GM18499 (cell line): ENCODE measurements around the gene BHLHE40.
A peak's percentile ranks its signal among the peaks of the same experiment; 100 is the strongest.
"Not testable (repeated sequence)": the region's sequence is repeated elsewhere in the genome, so short reads cannot be mapped to it uniquely, and the experiment has no call there.

Experiments used
- ATAC-seq: cut with Tn5 transposase; IDR thresholded peaks from one replicate; pipeline ENCODE4 v1.9.1; 2021; ENCODE audit warnings: moderate number of reproducible peaks; ENCODE audit not compliant: insufficient read depth, unreplicated experiment

Gene BHLHE40

DNA sequence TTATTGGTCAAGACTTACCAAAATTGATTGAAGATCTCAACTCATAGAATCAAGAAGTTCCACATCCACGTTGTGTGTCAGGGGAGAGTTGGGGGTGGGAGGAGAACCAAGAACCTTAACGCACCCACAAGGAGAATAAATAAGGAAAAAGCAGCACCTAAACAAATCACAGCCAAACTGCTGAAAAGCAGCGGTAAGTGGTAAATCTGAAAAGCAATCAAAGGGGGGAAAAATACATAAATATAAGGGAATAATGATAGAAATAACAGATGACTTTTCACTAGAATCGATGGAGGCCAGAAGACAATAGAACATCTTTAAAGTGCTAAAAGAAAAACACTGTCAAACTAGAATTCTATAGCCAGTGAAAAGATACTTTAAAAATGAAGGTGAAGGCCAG lies 20.1 kb upstream of the BHLHE40 start:
- no peak for ATAC-seq

DNA sequence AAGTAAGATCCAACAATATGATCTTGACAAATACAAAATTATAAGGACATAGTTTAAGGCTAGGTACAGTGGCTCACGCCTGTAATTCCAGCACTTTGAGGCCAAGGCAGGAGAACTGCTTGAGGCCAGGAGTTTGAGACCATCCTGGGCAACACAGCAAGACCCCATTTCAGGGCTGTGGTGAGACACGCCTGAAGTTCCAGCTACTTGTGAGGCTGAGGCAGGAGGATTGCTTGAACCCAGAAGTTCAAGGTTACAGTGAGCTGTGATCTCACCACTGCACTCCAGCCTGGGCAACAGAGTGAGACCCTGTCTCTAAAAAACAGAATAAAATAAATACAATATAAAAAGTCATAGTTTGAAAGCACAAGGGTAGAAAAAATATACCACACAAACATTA lies 17.4 kb upstream of the BHLHE40 start:
- ATAC-seq: not testable (repeated sequence)

DNA sequence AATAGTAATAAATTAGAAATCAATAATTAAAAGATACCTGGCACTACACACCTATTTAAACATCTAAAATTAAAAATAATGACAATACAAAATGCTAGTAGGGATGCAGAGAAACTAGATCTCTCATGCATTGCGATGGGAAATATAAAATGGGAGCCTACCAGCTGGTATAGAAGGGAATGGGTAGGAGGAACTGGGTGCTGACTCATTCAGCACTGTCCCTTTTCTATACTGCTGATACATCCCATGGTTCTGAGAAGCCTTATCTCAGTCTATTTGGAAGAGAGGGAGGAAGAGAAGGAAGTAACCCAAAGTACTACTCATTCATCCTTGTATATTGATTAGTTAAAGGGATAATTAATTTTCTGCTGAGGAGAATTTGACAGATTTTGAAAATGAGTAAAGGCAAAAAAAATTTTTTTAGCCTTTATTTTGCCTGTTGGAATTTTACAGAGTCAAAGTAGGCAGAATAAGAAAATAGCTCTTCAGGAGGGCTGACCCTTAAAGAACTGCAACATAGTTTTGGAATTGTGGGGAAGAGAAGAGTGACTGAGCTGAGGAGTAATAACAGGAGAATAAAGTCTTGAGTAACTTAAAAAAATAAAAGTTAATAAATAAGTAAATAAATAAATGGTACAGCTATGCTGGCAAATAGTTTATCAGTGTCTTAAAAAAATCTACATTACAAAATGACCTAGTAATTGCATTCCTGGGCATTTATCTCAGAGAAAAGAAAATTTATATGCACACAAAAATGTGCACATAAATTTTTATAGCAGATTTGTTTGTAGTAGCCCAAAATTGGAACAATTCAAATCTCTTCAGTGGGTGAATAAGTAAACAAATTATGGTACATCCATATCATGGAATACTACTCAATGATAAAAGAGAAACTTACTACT lies 15.3 kb upstream of the BHLHE40 start:
- no peak for ATAC-seq

DNA sequence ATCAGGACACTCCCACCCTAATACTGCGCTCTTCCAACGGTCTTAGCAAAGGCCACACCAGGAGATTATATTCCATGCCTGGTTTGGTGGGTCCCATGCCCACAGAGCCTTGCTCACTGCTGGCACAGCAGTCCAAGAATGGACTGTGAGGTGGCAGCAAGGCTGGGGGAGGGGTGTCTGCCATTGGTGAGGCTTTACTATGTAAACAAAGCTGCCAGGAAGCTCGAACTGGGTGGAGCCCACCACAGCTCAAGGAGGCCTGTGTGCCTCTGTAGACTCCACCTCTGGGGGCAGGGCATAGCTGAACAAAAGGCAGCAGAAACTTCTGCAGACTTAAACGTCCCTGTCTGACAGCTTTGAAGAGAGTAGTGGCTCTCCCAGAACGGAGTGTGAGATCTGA lies 13.2 kb upstream of the BHLHE40 start:
- ATAC-seq: not testable (repeated sequence)

DNA sequence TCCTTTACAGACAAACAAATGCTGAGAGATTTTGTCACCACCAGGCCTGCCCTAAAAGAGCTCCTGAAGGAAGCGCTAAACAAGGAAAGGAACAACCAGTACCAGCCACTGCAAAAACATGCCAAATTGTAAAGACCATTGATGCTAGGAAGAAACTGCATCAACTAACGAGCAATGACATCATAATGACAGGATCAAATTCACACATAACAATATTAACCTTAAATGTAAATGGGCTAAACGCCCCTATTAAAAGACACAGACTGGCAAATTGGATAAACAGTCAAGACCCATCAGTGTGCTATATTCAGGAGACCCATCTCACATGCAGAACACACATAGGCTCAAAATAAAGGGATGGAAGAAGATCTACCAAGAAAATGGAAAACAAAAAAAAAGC lies 11.6 kb upstream of the BHLHE40 start:
- not testable (repeated sequence) for ATAC-seq

DNA sequence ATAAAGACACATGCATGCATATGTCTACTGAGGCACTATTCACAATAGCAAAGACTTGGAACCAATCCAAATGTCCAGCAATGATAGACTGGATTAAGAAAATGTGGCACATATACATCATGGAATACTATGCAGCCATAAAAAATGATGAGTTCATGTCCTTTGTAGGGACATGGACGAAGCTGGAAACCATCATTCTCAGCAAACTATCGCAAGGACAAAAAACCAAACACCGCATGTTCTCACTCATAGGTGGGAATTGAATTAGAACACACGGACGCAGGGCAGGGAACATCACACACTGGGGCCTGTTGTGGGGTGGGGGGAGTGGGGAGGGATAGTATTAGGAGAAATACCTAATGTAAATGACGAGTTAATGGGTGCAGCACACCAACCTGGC lies 7.8 kb upstream of the BHLHE40 start:
- ATAC-seq: not testable (repeated sequence)

DNA sequence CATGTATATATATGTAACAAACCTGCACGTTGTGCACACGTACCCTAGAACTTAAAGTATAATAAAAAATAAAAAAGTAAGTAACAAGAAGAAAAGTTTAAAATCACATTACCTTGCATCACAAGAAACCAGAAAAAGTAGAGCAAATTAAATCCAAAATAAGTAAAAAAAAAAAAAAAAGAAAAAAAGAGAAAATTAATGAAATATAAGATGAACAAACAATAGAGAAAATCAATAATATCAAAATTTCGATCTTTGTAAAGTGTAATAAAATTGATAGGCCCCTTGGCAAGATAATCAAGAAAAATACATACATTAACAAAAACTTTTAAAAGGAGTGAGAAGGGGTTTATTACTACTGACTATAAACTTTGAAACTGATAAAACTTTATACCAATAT lies 7.4 kb upstream of the BHLHE40 start:
- no peak for ATAC-seq

DNA sequence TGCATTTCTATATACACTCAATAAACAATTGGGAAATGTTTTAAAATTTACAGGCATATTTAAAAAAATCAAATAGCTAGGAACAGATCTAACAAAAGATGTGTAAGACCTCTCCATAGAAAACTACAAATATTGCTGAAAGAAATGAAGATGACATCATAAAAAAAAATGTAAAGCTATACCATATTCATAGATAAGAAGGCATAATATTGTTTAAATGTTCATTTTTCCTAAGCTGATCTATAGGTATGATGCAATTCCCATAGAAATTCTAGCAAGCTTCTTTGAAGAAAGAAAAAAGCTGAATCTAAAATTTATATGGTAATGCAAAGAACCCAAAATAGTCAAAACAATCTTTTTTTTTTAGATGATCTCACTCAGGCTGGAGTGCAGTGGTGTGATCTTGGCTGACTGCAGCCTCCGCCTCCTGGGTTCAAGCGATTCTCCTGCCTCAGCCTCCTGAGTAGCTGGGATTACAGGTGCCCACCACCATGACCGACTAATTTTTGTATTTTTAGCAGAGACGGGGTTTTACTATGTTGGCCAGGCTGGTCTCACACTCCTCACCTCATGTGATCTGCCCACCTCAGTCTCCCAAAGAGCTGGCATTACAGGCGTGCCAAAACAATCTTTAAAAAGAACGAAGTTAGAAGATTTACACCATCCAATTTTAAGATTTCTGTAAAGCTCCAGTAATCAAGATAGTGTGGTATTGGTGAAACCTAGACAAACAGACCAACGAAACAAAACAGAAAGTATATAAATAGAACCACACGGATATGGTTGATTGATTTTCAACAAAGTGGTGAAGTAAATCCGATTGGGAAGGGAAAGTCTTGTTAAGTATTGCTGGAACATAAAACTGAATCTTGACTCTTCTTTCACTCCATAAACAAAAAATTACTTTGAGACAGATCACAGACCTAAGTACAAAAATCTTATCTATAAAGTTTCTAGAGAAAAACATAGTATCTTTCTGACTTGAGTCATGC lies 6.3 kb upstream of the BHLHE40 start:
- peak; percentile 25 for ATAC-seq

DNA sequence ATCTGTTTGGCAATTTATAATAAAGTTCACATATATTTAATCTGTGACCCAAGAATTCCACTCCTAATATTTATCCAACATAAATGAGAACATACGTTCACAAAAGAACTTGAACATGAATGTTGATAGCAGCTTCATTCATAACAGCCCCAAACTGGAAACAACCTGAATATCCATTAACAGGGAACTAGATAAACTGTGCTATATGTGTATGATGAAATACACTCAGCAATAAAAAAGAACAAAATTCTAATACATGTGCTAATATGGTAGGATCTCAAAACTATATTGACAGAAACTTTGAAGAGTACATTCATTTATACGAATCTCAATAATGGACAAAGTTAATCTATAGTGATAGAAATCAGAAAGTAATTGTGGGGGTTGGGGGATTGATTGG lies 5.1 kb upstream of the BHLHE40 start:
- ATAC-seq: no peak

DNA sequence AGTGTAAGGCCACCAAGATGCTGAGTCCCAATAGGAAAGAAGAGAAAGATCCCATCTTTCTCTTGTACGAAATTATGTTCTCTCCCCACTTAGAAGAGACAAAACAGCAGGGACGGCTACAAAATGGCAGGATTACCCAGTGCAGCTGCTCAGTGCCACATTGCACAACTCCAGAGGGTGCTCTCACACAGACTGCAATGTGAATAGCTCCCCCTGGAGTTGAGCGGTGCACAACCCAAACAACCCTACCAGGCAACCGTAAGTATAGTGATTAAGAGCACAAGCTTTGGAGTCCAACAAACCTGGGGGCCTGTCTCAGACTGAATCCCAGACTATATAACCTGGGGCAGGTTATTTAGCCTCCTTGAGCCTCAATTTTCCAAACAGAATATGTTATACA lies 3.1 kb upstream of the BHLHE40 start:
- ATAC-seq: no peak

DNA sequence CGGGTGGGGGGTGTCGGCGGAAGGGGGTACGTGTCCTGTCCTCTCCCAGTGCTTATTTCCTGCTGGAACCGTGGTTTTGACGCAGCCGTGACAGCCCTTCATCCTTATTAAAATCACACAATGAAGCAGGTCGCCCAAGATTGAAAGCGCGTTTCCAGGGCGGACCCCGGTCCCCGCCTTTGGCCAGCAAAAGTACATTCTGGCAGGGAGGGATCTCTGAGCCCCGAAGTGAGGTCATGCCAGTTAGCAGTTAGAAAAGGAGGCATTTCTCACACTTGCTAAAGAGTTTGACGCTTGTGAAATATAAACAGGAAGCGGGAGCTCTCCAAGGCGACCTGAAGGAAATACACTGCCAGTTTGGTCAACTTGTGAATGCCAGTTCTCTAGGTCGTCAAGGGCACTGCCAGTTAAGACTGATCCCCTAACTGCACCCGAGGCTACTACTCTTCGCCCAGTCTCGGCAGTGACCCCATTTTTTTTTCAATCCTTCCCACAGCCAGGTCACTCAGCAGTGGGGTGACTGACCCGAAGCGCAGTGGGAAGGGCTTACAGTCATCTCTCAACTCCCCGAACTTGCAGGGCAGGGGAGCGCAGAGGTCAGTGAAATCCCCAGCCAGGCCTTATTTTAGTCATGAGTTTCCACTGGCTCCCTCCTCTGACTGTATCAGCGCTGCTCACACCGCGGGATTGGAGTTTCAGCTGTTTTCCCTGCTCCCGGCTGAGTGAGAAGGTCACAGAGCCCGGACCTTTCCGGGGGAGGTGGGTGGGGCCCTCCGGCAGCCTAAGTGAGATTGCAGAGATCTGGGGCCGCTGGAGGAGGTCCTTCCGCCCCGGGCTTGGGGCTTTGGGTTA lies 2.0 kb upstream of the BHLHE40 start:
- ATAC-seq: peak; percentile 33

DNA sequence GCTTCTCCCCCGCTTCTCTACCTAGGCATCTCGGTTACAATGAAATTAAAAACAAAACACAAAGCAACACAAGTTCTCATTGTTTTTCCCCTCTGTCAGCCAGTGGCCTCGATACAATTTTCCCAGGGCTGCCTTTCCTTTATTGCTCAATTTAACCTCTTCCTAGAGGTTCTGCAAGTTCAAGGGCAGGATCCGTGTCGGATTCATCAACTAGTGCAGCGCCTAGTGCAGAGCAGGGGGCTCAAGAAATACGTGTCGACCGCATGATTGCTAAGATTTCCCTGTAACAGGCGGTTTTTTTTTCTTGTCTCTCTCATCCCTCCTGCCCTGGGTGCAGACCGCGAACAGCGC lies 1.4 kb upstream of the BHLHE40 start:
- ATAC-seq: no peak

DNA sequence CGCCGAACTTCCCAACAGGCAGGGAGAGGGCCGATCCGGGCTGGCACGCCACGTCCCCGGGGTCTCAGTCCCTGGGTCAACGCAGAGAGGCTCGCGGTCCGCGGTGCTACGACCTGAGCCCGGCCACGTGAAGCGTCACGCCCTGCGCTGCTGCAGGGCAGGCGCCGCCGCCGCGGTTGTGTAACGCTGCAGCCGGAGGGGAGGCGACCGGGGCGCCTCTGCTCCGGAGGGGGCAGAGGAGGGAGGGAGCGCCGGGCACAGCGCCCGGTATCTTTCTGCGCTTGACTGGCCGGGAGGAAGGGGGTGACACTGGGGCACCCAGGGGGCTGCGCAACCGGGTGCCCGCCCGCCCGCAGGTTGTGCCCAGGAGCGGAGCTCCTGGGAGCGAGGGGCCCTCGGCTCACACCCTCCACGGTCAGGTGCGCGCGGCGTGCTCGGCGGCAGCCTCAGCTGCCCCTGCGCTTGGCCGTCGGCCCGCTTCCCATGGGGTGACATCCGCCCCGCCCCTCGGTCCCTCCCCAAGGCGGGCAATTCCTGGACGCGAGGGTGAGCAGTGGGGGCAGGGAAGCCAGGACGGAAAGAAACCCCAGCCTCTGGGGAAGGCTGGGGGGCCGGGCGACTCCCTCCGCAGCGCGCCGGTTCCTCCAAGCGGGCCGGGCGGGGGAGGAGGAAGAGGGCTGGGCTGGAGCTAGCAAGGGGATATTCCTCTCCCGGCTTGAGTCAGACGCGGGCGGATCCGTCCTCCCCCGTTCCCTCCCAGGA lies 852 bp upstream of the BHLHE40 start:
- ATAC-seq: peak; percentile 18

DNA sequence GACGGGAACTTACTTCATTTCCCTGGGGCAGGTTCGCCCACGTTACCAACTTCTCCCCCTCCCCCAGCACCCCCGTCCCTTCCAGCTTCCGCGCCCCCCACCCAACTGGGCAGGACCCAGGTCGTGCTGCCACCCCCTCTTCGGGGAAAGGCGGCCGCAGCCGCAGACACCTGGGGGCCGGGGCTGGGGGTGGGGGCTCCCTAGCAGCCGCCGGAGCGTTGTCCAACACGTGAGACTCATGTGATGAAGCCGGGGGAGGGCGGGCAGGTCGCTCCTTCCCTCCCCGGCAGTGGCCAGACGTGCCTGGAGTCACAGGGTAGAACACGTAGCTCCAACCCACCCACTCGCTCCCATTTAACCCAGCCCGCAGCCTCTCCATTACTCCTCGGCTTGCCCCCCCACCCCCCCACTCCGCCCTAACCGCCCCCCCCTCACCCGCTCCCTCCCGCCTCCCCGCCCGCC lies 240 bp upstream of the BHLHE40 start:
- ATAC-seq: peak; percentile 26

DNA sequence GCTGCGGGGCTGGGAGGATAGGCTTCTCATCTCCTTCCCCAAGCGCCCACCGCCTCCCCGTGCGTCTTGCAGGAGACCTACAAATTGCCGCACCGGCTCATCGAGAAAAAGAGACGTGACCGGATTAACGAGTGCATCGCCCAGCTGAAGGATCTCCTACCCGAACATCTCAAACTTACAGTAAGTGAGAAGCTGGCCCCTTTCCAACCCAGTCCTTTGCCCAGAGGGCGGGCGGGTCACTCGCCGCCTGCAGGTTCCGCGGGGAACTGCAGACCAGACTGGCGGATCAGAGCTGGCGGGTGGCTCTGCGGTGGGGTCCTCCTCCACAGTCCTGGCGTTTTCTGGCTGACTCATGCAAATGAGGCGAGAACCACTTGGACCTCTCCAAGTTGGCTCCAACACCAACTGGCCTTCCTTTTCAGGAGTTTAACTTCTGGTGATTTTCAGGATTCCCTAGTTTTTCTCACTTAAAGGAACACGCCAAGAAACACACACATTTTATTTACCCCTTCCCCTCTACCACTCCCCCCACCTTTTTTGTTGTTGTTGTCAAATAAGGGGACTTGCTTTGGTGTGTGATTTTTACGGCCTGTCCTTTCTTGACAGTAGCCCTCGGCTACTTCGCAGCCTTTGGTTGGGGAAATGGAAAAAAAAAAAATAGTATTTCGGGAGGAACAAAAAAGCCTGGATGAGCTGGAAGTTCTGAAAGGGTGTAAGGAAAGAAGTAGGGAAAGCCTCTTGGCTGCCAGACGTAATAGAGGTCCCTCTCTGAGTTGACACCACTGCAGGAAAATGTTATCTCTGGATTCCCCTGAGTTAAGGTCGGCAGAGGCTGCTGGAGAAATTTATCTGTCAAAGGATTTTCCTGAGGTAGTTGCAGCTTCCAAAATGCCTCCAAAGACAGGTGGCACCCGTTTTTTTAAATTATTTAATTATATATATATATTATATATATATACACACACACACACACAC lies 1.3 kb downstream of the BHLHE40 start:
- no peak for ATAC-seq

DNA sequence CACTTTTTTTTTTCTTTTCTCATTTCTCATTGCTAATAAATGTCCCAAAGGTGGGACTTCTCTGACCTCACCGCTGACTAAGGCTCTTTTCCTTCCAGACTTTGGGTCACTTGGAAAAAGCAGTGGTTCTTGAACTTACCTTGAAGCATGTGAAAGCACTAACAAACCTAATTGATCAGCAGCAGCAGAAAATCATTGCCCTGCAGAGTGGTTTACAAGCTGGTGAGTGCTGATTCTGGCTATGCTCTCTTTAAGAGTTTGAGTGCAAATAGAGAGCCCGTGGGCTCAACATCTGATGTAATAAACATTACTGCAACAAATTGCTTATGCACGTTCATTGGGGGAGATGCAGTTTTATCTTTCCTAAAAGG lies 2.0 kb downstream of the BHLHE40 start:
- ATAC-seq: no peak

DNA sequence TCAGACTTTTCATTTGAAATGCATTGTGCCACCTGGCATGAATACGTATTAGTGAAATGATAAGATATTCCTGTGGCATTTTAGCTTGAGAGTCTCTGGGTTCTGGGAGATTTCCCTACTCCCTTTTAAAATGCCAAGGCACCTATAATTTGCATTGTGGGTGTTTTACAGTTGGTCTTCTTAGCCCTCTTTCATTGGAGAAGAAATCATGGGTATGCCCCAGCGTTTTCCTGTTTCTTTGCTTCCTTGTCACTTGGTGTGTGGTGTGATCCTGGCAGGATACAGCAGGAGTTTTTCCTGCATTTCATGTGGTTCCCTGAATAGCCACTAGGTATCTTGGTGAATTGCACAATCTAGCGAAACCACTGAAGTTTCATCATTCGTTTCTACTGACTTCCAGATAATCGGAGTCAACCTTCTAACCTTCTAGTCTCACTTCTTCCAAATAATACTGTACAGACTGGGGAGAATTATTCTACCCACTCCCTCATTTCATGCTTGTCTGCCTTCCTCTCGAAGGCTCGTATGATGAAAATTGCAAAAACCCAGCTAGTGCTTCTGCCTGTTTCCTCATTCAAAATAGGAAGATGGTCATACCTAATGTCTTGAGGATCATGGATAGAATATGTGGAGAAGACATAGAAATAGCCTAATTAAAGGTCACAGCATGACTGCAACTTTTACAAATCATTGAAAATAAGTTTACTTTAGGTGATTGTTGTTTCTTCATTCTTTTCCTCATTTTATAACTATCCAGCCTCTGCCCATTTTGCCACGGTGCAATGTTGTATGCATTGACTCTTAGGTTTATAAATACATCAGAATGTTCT lies 2.6 kb downstream of the BHLHE40 start:
- ATAC-seq: no peak
